ELR (cell line): ENCODE measurements around the gene SPTBN1.

Source experiments
- DNase-seq: peaks from one replicate; pipeline ENCODE4 v3.0.0-alpha.2; 2015; ENCODE audit warnings: low read depth

SPTBN1 gene

GRCh38 chr2:54455563-54456361 lies at the start of gene SPTBN1:
Gene SPTBN1, plus strand, starts transcription at chr2:54456327. Its CDS starts 70,092 bp downstream, at chr2:54526419.
- DNase-seq: peak; percentile 88

- no peak for DNase-seq
Observed at GRCh38 chr2:54407693-54408092, 48.4 kb upstream of the SPTBN1 start.

- DNase-seq: no peak
Observed at GRCh38 chr2:54408288-54408687, 47.8 kb upstream of the SPTBN1 start.

- no peak for DNase-seq
Observed at GRCh38 chr2:54409752-54410151, 46.4 kb upstream of the SPTBN1 start.

- no peak for DNase-seq
Observed at GRCh38 chr2:54411801-54412354, 44.2 kb upstream of the SPTBN1 start.

- DNase-seq: no peak
Observed at GRCh38 chr2:54416166-54416813, 39.8 kb upstream of the SPTBN1 start.

GRCh38 chr2:54416938-54417337 lies 39.2 kb upstream of the SPTBN1 start:
- no peak for DNase-seq

- DNase-seq: no peak
Observed at GRCh38 chr2:54417577-54417976, 38.5 kb upstream of the SPTBN1 start.

- no peak for DNase-seq
Observed at GRCh38 chr2:54419388-54419787, 36.7 kb upstream of the SPTBN1 start.

GRCh38 chr2:54419855-54420523 lies 36.1 kb upstream of the SPTBN1 start:
- no peak for DNase-seq

- DNase-seq: no peak
Observed at GRCh38 chr2:54420524-54421172, 35.5 kb upstream of the SPTBN1 start.

- DNase-seq: no peak
Observed at GRCh38 chr2:54422072-54422581, 34.0 kb upstream of the SPTBN1 start.

GRCh38 chr2:54423213-54423612 lies 32.9 kb upstream of the SPTBN1 start:
- no peak for DNase-seq

- no peak for DNase-seq
Observed at GRCh38 chr2:54424555-54425163, 31.5 kb upstream of the SPTBN1 start.

GRCh38 chr2:54428108-54428831 lies 27.9 kb upstream of the SPTBN1 start:
- DNase-seq: no peak

- DNase-seq: no peak
Observed at GRCh38 chr2:54429054-54429453, 27.1 kb upstream of the SPTBN1 start.

GRCh38 chr2:54429811-54430551 lies 26.1 kb upstream of the SPTBN1 start:
- no peak for DNase-seq

- no peak for DNase-seq
Observed at GRCh38 chr2:54430649-54431048, 25.5 kb upstream of the SPTBN1 start.

GRCh38 chr2:54432251-54433015 lies 23.7 kb upstream of the SPTBN1 start:
- no peak for DNase-seq
